HepG2 (cell line): Measurements from ENCODE around the gene ADM. TPM values are rescaled to one million over a fixed set of nuclear protein-coding genes. Genes with fewer than 3 reads are reported as not detected.

Source experiments
- ATAC-seq: fragments of 200-7000 bp; cut with Tn5 transposase; 3 replicates; pipeline ENCODE4 v1.9.1; 2020; ENCODE audit warnings: mild to moderate bottlenecking, moderate library complexity
- BruUV-seq: library from RNA; stranded (reverse); fragments of 400-500 nt; replicated peaks from 2 replicates; lab custom pipeline; 2021; lab: Mats Ljungman, UMichigan
- CTCF ChIA-PET: fragments of 300-600 bp; formaldehyde crosslinking; extraction: SDS; loops from one replicate; lab custom pipeline; 2021; ENCODE audit warnings: low total read pairs, inconsistent platforms, low intra/inter-chr PET ratio; lab: Yijun Ruan, JAX
- POLR2A ChIA-PET: fragments of 350-600 bp; sonication (Branson Sonifier 250); formaldehyde crosslinking; loops from one replicate; lab custom pipeline; 2020; ENCODE audit warnings: antibody characterized with exemption, inconsistent platforms; lab: Yijun Ruan, JAX
- DNase-seq: peaks from one replicate; pipeline ENCODE4 v3.0.0-alpha.2; 2015; ENCODE audit warnings: low spot score
- FAIRE-seq: peaks from 3 replicates; lab custom pipeline; 2011; peaks lifted over from hg19 to GRCh38; lab: Jason Lieb, UNC
- H2AFZ ChIP-seq: one replicate; pipeline ENCODE4 v1.6.1; 2011; ENCODE audit warnings: low read length, inconsistent platforms
- H3K27ac ChIP-seq: fragments of 300-600 bp; 3 replicates; pipeline ENCODE4 v1.8.0; 2011; ENCODE audit warnings: mixed run types, mild to moderate bottlenecking, mixed read lengths, low read length, inconsistent platforms; ENCODE audit not compliant: insufficient read depth; ENCODE audit errors: extremely low read length
- H3K27me3 ChIP-seq, 2 experiments: fragments of 200-600 bp in 1 of 2; 2 replicates in 1 of 2; 3 replicates in 1 of 2; pipeline versions ENCODE4 v1.6.0 to v1.8.0; 2011; ENCODE audit warnings: low read length in 2 of 2, mild to moderate bottlenecking in 2 of 2, moderate library complexity in 2 of 2, inconsistent platforms in 1 of 2; ENCODE audit not compliant: insufficient read depth in 2 of 2, control insufficient read depth in 1 of 2
- H3K36me3 ChIP-seq, 2 experiments: fragments of 200-600 bp in 1 of 2; replicated peaks in 1 of 2; 2 replicates in 1 of 2; 3 replicates in 1 of 2; pipeline versions ENCODE4 v1.5.1 to v1.8.0; 2011; ENCODE audit warnings: low read length in 2 of 2, inconsistent platforms in 1 of 2; ENCODE audit not compliant: insufficient read depth in 2 of 2, control insufficient read depth in 1 of 2
- H3K4me1 ChIP-seq: 2 replicates; pipeline ENCODE4 v1.5.1; 2012; ENCODE audit warnings: low read length, inconsistent platforms; ENCODE audit not compliant: insufficient read depth
- H3K4me2 ChIP-seq: 2 replicates; pipeline ENCODE4 v1.6.0; 2011; ENCODE audit warnings: low read depth, low read length, inconsistent platforms
- H3K4me3 ChIP-seq, 3 experiments: fragments of 200-600 bp in 1 of 3; sonication (generic), shearing (Covaris generic) in 1 of 3; replicated peaks in 1 of 3; 2 replicates each; pipeline ENCODE4 v1.5.1; 2011 to 2016; ENCODE audit warnings: low read length in 3 of 3, inconsistent platforms in 2 of 3, low read depth in 2 of 3, mild to moderate bottlenecking in 2 of 3, control low read depth in 1 of 3, mixed read lengths in 1 of 3; ENCODE audit not compliant: insufficient read depth in 1 of 3
- H3K79me2 ChIP-seq: one replicate; pipeline ENCODE4 v1.6.1; 2011; ENCODE audit warnings: low read length, inconsistent platforms; ENCODE audit not compliant: insufficient read depth
- H3K9ac ChIP-seq: 2 replicates; pipeline ENCODE4 v1.6.0; 2011; ENCODE audit warnings: mild to moderate bottlenecking, low read depth, low read length, inconsistent platforms; ENCODE audit not compliant: insufficient read depth
- H3K9me3 ChIP-seq: 2 replicates; pipeline ENCODE4 v1.5.1; 2012; ENCODE audit warnings: mild to moderate bottlenecking, low read length
- H4K20me1 ChIP-seq: 2 replicates; pipeline ENCODE4 v1.6.0; 2011; ENCODE audit warnings: inconsistent platforms, mild to moderate bottlenecking, low read length, moderate library complexity; ENCODE audit not compliant: insufficient read depth
- ATF1 ChIP-seq: IDR thresholded peaks from 2 replicates; pipeline ENCODE4 v1.6.1; 2016; ENCODE audit warnings: mild to moderate bottlenecking, control low read depth
- CREM ChIP-seq, 2 experiments: sonication (generic) in 1 of 2; formaldehyde crosslinking in 1 of 2; IDR thresholded peaks; 2 replicates each; pipeline versions ENCODE4 v1.4.0 to v1.6.1; 2016 to 2020; ENCODE audit warnings: antibody characterized with exemption in 1 of 2, mild to moderate bottlenecking in 1 of 2, missing genetic modification reagents in 1 of 2
- EHMT2 ChIP-seq: fragments of 200-600 bp; sonication (generic); IDR thresholded peaks from 2 replicates; pipeline ENCODE4 v1.7.0; 2017; ENCODE audit warnings: antibody characterized with exemption, low read depth, low read length, borderline replicate concordance
- IRF2 ChIP-seq: IDR thresholded peaks from 2 replicates; pipeline ENCODE4 v1.6.1; 2018; ENCODE audit warnings: missing genetic modification reagents, missing compliant biosample characterization
- IRF9 ChIP-seq: sonication (generic); formaldehyde crosslinking; IDR thresholded peaks from 2 replicates; pipeline ENCODE4 v1.8.0; 2022; ENCODE audit warnings: missing genetic modification reagents, mild to moderate bottlenecking, borderline replicate concordance
- MXI1 ChIP-seq: IDR thresholded peaks from 3 replicates; pipeline ENCODE4 v1.6.1; 2012; ENCODE audit warnings: low read depth, low read length, inconsistent platforms, borderline replicate concordance
- NFYB ChIP-seq: sonication (generic); formaldehyde crosslinking; IDR thresholded peaks from 2 replicates; pipeline ENCODE4 v1.4.0; 2020; ENCODE audit warnings: missing genetic modification reagents
- NFYC ChIP-seq: IDR thresholded peaks from 2 replicates; pipeline ENCODE4 v1.6.1; 2016; ENCODE audit warnings: missing genetic modification reagents, missing compliant biosample characterization
- RFXANK ChIP-seq: IDR thresholded peaks from 2 replicates; pipeline ENCODE4 v1.6.1; 2016
- RFXAP ChIP-seq: sonication (generic); formaldehyde crosslinking; IDR thresholded peaks from 2 replicates; pipeline ENCODE4 v1.4.0; 2020; ENCODE audit warnings: missing genetic modification reagents, borderline replicate concordance
- SAP130 ChIP-seq: IDR thresholded peaks from 2 replicates; pipeline ENCODE4 v1.6.1; 2016; ENCODE audit warnings: low read depth
- TGIF2 ChIP-seq: IDR thresholded peaks from 2 replicates; pipeline ENCODE4 v1.6.1; 2016; ENCODE audit warnings: control low read depth, missing compliant biosample characterization
- YEATS4 ChIP-seq: sonication (generic); formaldehyde crosslinking; IDR thresholded peaks from 2 replicates; pipeline ENCODE4 v1.4.0; 2020; ENCODE audit warnings: missing genetic modification reagents, borderline replicate concordance
- WGBS: methylation state at CpG from one replicate; pipeline ENCODE4 v1.1.6; 2017; ENCODE audit warnings: low lambda C conversion rate; 5-methylcytosine and 5-hydroxymethylcytosine counted together
- in situ Hi-C: cut with HindIII; loops from 2 replicates; pipeline ENCODE4 v1.10.0; 2017; ENCODE audit warnings: low pct_unique_long_range_greater_than_20kb; ENCODE audit not compliant: extremely low pct_ligation_motif_present
- intact Hi-C: fragments of 100-400 bp; cut with micrococcal nuclease; formaldehyde crosslinking; loops from one replicate; pipeline ENCODE4 v1.10.0; 2022; ENCODE audit not compliant: unreplicated experiment
- polyA plus RNA-seq, 8 experiments: library from polyadenylated mRNA; depleted of rRNA in 3 of 8; stranded (reverse) in 7 of 8; unstranded in 1 of 8; fragments of >200 nt; fragmentation: Illumina TruSeq in 4 of 8; extraction: Trizol in 4 of 8; gene quantifications; 2 replicates each; pipeline versions ENCODE4 v1.2.1 to v1.2.3, GENCODE V29; 2011 to 2016; ENCODE audit warnings: low read depth in 4 of 8, missing spikeins in 1 of 8, mixed read lengths in 1 of 8; ENCODE audit not compliant: insufficient read depth in 1 of 8
- total RNA-seq, 5 experiments: library from RNA; depleted of rRNA; stranded (reverse); fragments of >200 nt; fragmentation: Illumina TruSeq; extraction: Trizol; gene quantifications; 2 replicates each; pipeline ENCODE4 v1.2.3, GENCODE V29; 2016; ENCODE audit warnings: low read depth in 1 of 5
- TF ChIP-seq, protein P1 (sequence below): sonication (generic); formaldehyde crosslinking; IDR thresholded peaks from 2 replicates; pipeline ENCODE4 v1.4.0; 2020; ENCODE audit warnings: mild to moderate bottlenecking, missing genetic modification reagents
- TF ChIP-seq, protein P2 (sequence below): sonication (generic); IDR thresholded peaks from 2 replicates; pipeline ENCODE4 v1.6.1; 2016; ENCODE audit warnings: low read depth, borderline replicate concordance
- TF ChIP-seq, protein P3 (sequence below): sonication (generic); formaldehyde crosslinking; IDR thresholded peaks from 2 replicates; pipeline ENCODE4 v1.5.1; 2020; ENCODE audit warnings: mild to moderate bottlenecking, missing genetic modification reagents, borderline replicate concordance

Gene ADM
- total and polyA plus RNA-seq, 2 of the 13 experiments (the other 11 are each of a cell fraction or from before 2014, with no cell fraction given): 10.7 to 26.1 TPM

- no TSS peak for BruUV-seq
- H3K79me2 ChIP-seq: no peaks in the 10 kb centered on the region
- peak overlapping the region; percentile 37 for H2AFZ ChIP-seq
- DNase-seq: peak; percentile 63
- no peaks in the 10 kb centered on the region for H3K36me3 ChIP-seq
- H3K9me3 ChIP-seq: no peaks in the 10 kb centered on the region
- H3K9ac ChIP-seq: no peak overlapping the region
- H3K4me1 ChIP-seq: peaks cover 48% of the 10 kb centered on the region
- intact Hi-C loops (no loop called here), in situ Hi-C loops (no loop called here)
- H3K4me3 ChIP-seq: peak overlapping the region in 1 of 3 experiments; percentile 41; a peak in 1 of 6 replicates
- peak; percentile 62 for FAIRE-seq
- H3K27me3 ChIP-seq: no peaks in the 10 kb centered on the region
- H4K20me1 ChIP-seq: no peaks in the 10 kb centered on the region
- ATAC-seq: peak; percentile 91
- ChIA-PET CTCF (no interaction called here), POLR2A (interaction anchor here (1.4 to 3.3 kb wide), 3 partner anchors 9 to 26 kb away, joined by 4 to 30 read pairs (median 13); partner anchors contain the start of gene ADM)
- WGBS: 48% methylated on average over 8 of the region's 8 CpGs
- H3K4me2 ChIP-seq: peak overlapping the region; percentile 46
- no peak overlapping the region for H3K27ac ChIP-seq
- TF ChIP-seq NFYB (CRISPR knock-in tag): peak; percentile 61
- TF ChIP-seq IRF2 (CRISPR knock-in tag): 0 out of 2 replicates have a peak, but pooled peaks have one; percentile 20
- 0 out of 3 replicates have a peak, but pooled peaks have one; percentile 42 for TF ChIP-seq MXI1
- peak; percentile 78 for TF ChIP-seq ATF1 (CRISPR knock-in tag)
- peak; percentile 99 for TF ChIP-seq RFXAP (CRISPR knock-in tag)
- TF ChIP-seq NFYC (CRISPR knock-in tag): peak; percentile 71
- no peak for TF ChIP-seq TGIF2 (CRISPR knock-in tag)
- TF ChIP-seq IRF9 (CRISPR knock-in tag): no peak
- TF ChIP-seq, protein P1, sequence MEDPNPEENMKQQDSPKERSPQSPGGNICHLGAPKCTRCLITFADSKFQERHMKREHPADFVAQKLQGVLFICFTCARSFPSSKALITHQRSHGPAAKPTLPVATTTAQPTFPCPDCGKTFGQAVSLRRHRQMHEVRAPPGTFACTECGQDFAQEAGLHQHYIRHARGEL: no peak
- 0 out of 2 replicates have a peak, but pooled peaks have one; percentile 30 for TF ChIP-seq SAP130 (CRISPR knock-in tag)
- TF ChIP-seq CREM (IDR thresholded peaks at IDR 0.05): peak; percentile 55; the same call in 1 of the 2 replicates
- TF ChIP-seq CREM (CRISPR knock-in tag; IDR thresholded peaks at IDR 0.05): no peak
- TF ChIP-seq, protein P2, sequence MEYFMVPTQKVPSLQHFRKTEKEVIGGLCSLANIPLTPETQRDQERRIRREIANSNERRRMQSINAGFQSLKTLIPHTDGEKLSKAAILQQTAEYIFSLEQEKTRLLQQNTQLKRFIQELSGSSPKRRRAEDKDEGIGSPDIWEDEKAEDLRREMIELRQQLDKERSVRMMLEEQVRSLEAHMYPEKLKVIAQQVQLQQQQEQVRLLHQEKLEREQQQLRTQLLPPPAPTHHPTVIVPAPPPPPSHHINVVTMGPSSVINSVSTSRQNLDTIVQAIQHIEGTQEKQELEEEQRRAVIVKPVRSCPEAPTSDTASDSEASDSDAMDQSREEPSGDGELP: no peak
- TF ChIP-seq, protein P3, sequence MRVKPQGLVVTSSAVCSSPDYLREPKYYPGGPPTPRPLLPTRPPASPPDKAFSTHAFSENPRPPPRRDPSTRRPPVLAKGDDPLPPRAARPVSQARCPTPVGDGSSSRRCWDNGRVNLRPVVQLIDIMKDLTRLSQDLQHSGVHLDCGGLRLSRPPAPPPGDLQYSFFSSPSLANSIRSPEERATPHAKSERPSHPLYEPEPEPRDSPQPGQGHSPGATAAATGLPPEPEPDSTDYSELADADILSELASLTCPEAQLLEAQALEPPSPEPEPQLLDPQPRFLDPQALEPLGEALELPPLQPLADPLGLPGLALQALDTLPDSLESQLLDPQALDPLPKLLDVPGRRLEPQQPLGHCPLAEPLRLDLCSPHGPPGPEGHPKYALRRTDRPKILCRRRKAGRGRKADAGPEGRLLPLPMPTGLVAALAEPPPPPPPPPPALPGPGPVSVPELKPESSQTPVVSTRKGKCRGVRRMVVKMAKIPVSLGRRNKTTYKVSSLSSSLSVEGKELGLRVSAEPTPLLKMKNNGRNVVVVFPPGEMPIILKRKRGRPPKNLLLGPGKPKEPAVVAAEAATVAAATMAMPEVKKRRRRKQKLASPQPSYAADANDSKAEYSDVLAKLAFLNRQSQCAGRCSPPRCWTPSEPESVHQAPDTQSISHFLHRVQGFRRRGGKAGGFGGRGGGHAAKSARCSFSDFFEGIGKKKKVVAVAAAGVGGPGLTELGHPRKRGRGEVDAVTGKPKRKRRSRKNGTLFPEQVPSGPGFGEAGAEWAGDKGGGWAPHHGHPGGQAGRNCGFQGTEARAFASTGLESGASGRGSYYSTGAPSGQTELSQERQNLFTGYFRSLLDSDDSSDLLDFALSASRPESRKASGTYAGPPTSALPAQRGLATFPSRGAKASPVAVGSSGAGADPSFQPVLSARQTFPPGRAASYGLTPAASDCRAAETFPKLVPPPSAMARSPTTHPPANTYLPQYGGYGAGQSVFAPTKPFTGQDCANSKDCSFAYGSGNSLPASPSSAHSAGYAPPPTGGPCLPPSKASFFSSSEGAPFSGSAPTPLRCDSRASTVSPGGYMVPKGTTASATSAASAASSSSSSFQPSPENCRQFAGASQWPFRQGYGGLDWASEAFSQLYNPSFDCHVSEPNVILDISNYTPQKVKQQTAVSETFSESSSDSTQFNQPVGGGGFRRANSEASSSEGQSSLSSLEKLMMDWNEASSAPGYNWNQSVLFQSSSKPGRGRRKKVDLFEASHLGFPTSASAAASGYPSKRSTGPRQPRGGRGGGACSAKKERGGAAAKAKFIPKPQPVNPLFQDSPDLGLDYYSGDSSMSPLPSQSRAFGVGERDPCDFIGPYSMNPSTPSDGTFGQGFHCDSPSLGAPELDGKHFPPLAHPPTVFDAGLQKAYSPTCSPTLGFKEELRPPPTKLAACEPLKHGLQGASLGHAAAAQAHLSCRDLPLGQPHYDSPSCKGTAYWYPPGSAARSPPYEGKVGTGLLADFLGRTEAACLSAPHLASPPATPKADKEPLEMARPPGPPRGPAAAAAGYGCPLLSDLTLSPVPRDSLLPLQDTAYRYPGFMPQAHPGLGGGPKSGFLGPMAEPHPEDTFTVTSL (CRISPR knock-in tag): no peak
- TF ChIP-seq RFXANK (CRISPR knock-in tag): peak; percentile 99
- no peak for TF ChIP-seq EHMT2
- no peak for TF ChIP-seq YEATS4 (CRISPR knock-in tag)
Observed at GRCh38 chr11:10314199-10315072, 9.6 kb downstream of the ADM start.
